ENCODE measurements around the gene MEIS2.
A peak's percentile ranks its signal among the peaks of the same experiment; 100 is the strongest.

The MEIS2 gene

GRCh38 chr15:36886701-36887100, 213.6 kb downstream of the MEIS2 start:
- FAIRE-seq (no peak), DNase-seq (ENCODE audit: insufficient read length, low spot score) (no peak)
- TF ChIP-seq POU2F2 (IDR thresholded peaks at IDR 0.05; ENCODE audit: low read depth, low read length) = no peak
- TF ChIP-seq TAF1 (IDR thresholded peaks at IDR 0.05; ENCODE audit: low read depth, low read length) = no peak
- TF ChIP-seq SPI1 (IDR thresholded peaks at IDR 0.05; ENCODE audit: low read depth, low read length) = no peak
- no peak for TF ChIP-seq POLR2A (IDR thresholded peaks at IDR 0.05; ENCODE audit: low read depth, low read length)
- TF ChIP-seq PAX5 (IDR thresholded peaks at IDR 0.05; ENCODE audit: insufficient read depth, low read length, severe bottlenecking) = no peak
- TF ChIP-seq POLR2AphosphoS5 (IDR thresholded peaks at IDR 0.05; ENCODE audit: low read depth, low read length) = no peak

- TF ChIP-seq POLR2AphosphoS5 (IDR thresholded peaks at IDR 0.05; ENCODE audit: low read depth, low read length) = no peak
- no peak for TF ChIP-seq TAF1 (IDR thresholded peaks at IDR 0.05; ENCODE audit: low read depth, low read length)
- no peak for TF ChIP-seq PAX5 (IDR thresholded peaks at IDR 0.05; ENCODE audit: insufficient read depth, low read length, severe bottlenecking)
- no peak for TF ChIP-seq SPI1 (IDR thresholded peaks at IDR 0.05; ENCODE audit: low read depth, low read length)
- no peak for TF ChIP-seq POLR2A (IDR thresholded peaks at IDR 0.05; ENCODE audit: low read depth, low read length)
- TF ChIP-seq POU2F2 (IDR thresholded peaks at IDR 0.05; ENCODE audit: low read depth, low read length) = no peak
- FAIRE-seq (no peak), DNase-seq (ENCODE audit: insufficient read length, low spot score) (no peak)
Measured at GRCh38 chr15:36886191-36886590, 214.2 kb downstream of the MEIS2 start.

- no peak for TF ChIP-seq TAF1 (IDR thresholded peaks at IDR 0.05; ENCODE audit: low read depth, low read length)
- TF ChIP-seq POLR2A (IDR thresholded peaks at IDR 0.05; ENCODE audit: low read depth, low read length) = no peak
- TF ChIP-seq SPI1 (IDR thresholded peaks at IDR 0.05; ENCODE audit: low read depth, low read length) = no peak
- TF ChIP-seq POU2F2 (IDR thresholded peaks at IDR 0.05; ENCODE audit: low read depth, low read length) = no peak
- no peak for TF ChIP-seq PAX5 (IDR thresholded peaks at IDR 0.05; ENCODE audit: insufficient read depth, low read length, severe bottlenecking)
- TF ChIP-seq POLR2AphosphoS5 (IDR thresholded peaks at IDR 0.05; ENCODE audit: low read depth, low read length) = no peak
- no peak for DNase-seq (ENCODE audit: insufficient read length, low spot score)
- FAIRE-seq = no peak
Measured at GRCh38 chr15:36885771-36886170, 214.6 kb downstream of the MEIS2 start.

DNA sequence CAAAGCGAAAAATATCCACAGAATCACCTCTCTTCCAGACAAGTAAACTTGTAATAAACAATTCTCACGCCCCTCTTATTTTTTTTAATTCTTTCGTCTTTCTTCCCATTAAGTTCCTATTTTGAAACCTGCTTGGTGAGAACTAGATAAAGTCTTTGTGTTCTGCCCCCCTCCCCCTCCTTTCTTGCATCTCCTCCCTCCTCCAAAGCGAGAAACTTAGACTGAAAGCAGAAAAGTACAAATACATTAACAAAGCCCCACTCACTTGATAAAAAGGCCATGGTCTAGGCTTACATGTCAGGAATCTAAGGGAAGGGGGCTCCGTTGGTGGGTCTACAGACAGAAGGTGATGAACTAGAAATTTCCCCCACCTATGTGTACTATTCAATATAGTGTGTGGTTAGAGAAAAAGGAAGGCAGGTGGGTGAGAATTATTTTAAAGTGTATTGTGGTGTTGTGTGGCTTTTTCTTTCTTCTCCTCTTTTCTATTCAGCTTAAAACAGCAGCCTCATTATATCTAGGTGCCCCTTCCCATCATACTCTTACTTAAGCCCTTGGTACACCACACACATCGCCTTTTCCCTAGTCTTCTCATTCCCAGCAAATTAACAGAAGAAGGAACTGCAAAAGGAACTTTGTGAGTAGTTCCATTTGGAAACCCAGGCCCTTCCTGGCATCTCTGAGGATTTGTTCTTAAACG, 215.3 kb downstream of the MEIS2 start:
- no peak for FAIRE-seq
- TF ChIP-seq TAF1 (IDR thresholded peaks at IDR 0.05; ENCODE audit: low read depth, low read length) (no peak), SPI1 (IDR thresholded peaks at IDR 0.05; ENCODE audit: low read depth, low read length) (no peak), PAX5 (IDR thresholded peaks at IDR 0.05; ENCODE audit: insufficient read depth, low read length, severe bottlenecking) (no peak), POLR2AphosphoS5 (IDR thresholded peaks at IDR 0.05; ENCODE audit: low read depth, low read length) (no peak), POLR2A (IDR thresholded peaks at IDR 0.05; ENCODE audit: low read depth, low read length) (no peak), POU2F2 (IDR thresholded peaks at IDR 0.05; ENCODE audit: low read depth, low read length) (no peak)
- no peak for DNase-seq (ENCODE audit: insufficient read length, low spot score)

GRCh38 chr15:36884518-36884875, 215.9 kb downstream of the MEIS2 start:
- FAIRE-seq (no peak), DNase-seq (ENCODE audit: insufficient read length, low spot score) (no peak)
- TF ChIP-seq POLR2A (IDR thresholded peaks at IDR 0.05; ENCODE audit: low read depth, low read length) (no peak), POU2F2 (IDR thresholded peaks at IDR 0.05; ENCODE audit: low read depth, low read length) (no peak), TAF1 (IDR thresholded peaks at IDR 0.05; ENCODE audit: low read depth, low read length) (no peak), SPI1 (IDR thresholded peaks at IDR 0.05; ENCODE audit: low read depth, low read length) (no peak), POLR2AphosphoS5 (IDR thresholded peaks at IDR 0.05; ENCODE audit: low read depth, low read length) (no peak), PAX5 (IDR thresholded peaks at IDR 0.05; ENCODE audit: insufficient read depth, low read length, severe bottlenecking) (no peak)

GRCh38 chr15:36883713-36884517, 216.4 kb downstream of the MEIS2 start:
- FAIRE-seq = peak; percentile 70
- no peak for TF ChIP-seq PAX5 (IDR thresholded peaks at IDR 0.05; ENCODE audit: insufficient read depth, low read length, severe bottlenecking)
- no peak for TF ChIP-seq SPI1 (IDR thresholded peaks at IDR 0.05; ENCODE audit: low read depth, low read length)
- no peak for TF ChIP-seq POU2F2 (IDR thresholded peaks at IDR 0.05; ENCODE audit: low read depth, low read length)
- no peak for TF ChIP-seq POLR2A (IDR thresholded peaks at IDR 0.05; ENCODE audit: low read depth, low read length)
- TF ChIP-seq TAF1 (IDR thresholded peaks at IDR 0.05; ENCODE audit: low read depth, low read length) = no peak
- no peak for TF ChIP-seq POLR2AphosphoS5 (IDR thresholded peaks at IDR 0.05; ENCODE audit: low read depth, low read length)
- DNase-seq (ENCODE audit: insufficient read length, low spot score) = peak; percentile 53

DNA sequence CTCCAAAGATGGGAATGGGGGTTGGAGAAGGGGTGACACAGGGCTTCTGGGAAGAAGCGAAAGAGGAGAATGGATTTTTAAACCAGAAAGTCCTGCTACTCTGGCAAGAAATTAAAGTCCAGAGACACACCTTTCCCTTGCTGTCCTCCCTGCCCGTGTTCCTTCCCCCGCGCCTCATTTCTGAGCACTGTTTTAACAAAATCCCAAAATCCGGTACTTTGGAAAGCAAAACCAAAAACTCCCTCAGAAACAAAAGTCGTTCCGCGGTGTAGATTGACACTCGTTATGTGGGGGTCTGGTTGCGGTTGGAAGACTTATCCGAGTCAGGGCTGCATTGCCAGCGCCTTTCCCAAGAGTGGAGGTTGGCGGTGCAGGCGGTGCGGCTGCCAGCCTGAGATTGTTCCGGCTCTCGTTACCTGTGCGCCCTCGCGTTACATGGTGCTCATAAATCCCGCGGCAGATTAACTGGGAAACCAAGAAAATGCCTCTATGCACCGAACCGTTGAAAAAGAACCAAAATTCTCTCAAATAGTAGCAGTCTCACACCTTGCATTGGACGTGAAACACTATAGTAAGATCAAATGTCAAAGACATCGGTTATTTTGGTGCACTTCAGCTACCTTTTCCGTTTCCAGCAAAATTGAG, 217.7 kb downstream of the MEIS2 start:
- FAIRE-seq (no peak), DNase-seq (ENCODE audit: insufficient read length, low spot score) (no peak)
- no peak for TF ChIP-seq POLR2AphosphoS5 (IDR thresholded peaks at IDR 0.05; ENCODE audit: low read depth, low read length)
- no peak for TF ChIP-seq POLR2A (IDR thresholded peaks at IDR 0.05; ENCODE audit: low read depth, low read length)
- TF ChIP-seq SPI1 (IDR thresholded peaks at IDR 0.05; ENCODE audit: low read depth, low read length) = no peak
- no peak for TF ChIP-seq PAX5 (IDR thresholded peaks at IDR 0.05; ENCODE audit: insufficient read depth, low read length, severe bottlenecking)
- no peak for TF ChIP-seq TAF1 (IDR thresholded peaks at IDR 0.05; ENCODE audit: low read depth, low read length)
- no peak for TF ChIP-seq POU2F2 (IDR thresholded peaks at IDR 0.05; ENCODE audit: low read depth, low read length)

DNA sequence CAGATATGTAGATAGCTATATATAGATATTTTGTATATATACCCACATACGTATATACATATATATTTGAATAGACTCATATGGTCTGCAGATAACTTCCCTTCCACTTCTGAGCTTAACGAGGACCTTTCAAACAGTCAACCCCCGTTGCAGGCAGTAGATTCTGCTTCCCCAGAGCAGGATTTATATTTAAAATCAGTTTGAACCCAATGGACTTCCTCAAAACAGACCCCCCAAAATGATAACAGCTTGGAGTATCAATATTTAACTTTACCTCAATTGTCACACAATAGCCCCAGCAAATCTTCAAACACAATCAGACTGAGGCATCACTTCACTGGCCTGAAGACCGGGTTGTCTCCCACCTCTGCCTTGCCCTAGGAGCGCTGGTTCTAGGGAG, 218.3 kb downstream of the MEIS2 start:
- TF ChIP-seq SPI1 (IDR thresholded peaks at IDR 0.05; ENCODE audit: low read depth, low read length) (no peak), POLR2AphosphoS5 (IDR thresholded peaks at IDR 0.05; ENCODE audit: low read depth, low read length) (no peak), PAX5 (IDR thresholded peaks at IDR 0.05; ENCODE audit: insufficient read depth, low read length, severe bottlenecking) (no peak), POLR2A (IDR thresholded peaks at IDR 0.05; ENCODE audit: low read depth, low read length) (no peak), TAF1 (IDR thresholded peaks at IDR 0.05; ENCODE audit: low read depth, low read length) (no peak), POU2F2 (IDR thresholded peaks at IDR 0.05; ENCODE audit: low read depth, low read length) (no peak)
- FAIRE-seq = no peak
- DNase-seq (ENCODE audit: insufficient read length, low spot score) = no peak

- FAIRE-seq (no peak), DNase-seq (ENCODE audit: insufficient read length, low spot score) (no peak)
- TF ChIP-seq POLR2AphosphoS5 (IDR thresholded peaks at IDR 0.05; ENCODE audit: low read depth, low read length) = no peak
- no peak for TF ChIP-seq TAF1 (IDR thresholded peaks at IDR 0.05; ENCODE audit: low read depth, low read length)
- no peak for TF ChIP-seq POU2F2 (IDR thresholded peaks at IDR 0.05; ENCODE audit: low read depth, low read length)
- no peak for TF ChIP-seq PAX5 (IDR thresholded peaks at IDR 0.05; ENCODE audit: insufficient read depth, low read length, severe bottlenecking)
- no peak for TF ChIP-seq SPI1 (IDR thresholded peaks at IDR 0.05; ENCODE audit: low read depth, low read length)
Measured at GRCh38 chr15:36881516-36881915, 218.8 kb downstream of the MEIS2 start.
